Measurements from ENCODE around the gene NCKAP1. TPM values are rescaled to one million over a fixed set of nuclear protein-coding genes. Genes with fewer than 3 reads are reported as not detected.

NCKAP1 gene
- total and polyA plus RNA-seq, 10 of the 15 experiments (the other 5 are each of a cell fraction or from before 2014, with no cell fraction given) = 0.11 to 1.5 (median 0.52) TPM

- DNase-seq (ENCODE audit: low read depth, low spot score) = no peak
- TF ChIP-seq ETV6 (conservative IDR thresholded peaks at IDR 0.05 in 1 of 2, IDR thresholded peaks at IDR 0.05 in 1 of 2; ENCODE audit: borderline replicate concordance in 1 of 2, low read depth in 1 of 2) = no peak
- no peak for TF ChIP-seq USF2 (IDR thresholded peaks at IDR 0.05; ENCODE audit: borderline replicate concordance, low read depth, low read length)
- TF ChIP-seq BCLAF1 (IDR thresholded peaks at IDR 0.05) = no peak
- TF ChIP-seq NFYA (IDR thresholded peaks at IDR 0.05; ENCODE audit: borderline replicate concordance, low read depth, low read length) = no peak
- no peak for TF ChIP-seq SIN3A (IDR thresholded peaks at IDR 0.05; ENCODE audit: low read depth, low read length)
- no peak for TF ChIP-seq ZBTB4 (CRISPR knock-in tag; IDR thresholded peaks at IDR 0.05)
- TF ChIP-seq RUNX3 (IDR thresholded peaks at IDR 0.05; ENCODE audit: low read length) = no peak
- no peak for TF ChIP-seq ZNF207 (IDR thresholded peaks at IDR 0.05; ENCODE audit: borderline replicate concordance)
- TF ChIP-seq E4F1 (IDR thresholded peaks at IDR 0.05; ENCODE audit: borderline replicate concordance, partially characterized antibody) = no peak
- no peak for TF ChIP-seq ZBTB33 (IDR thresholded peaks at IDR 0.05)
These were observed 10.8 kb downstream of the NCKAP1 start for GRCh38 chr2:183027443-183027842.

More at GRCh38 chr2:183027443-183027842, 10.8 kb downstream of the NCKAP1 start:
- 56% methylated on average over 1 of the region's 1 CpG for WGBS (ENCODE audit: insufficient coverage, insufficient replicate concordance, low lambda C conversion rate, missing lambda C conversion rate)
- no peaks in the 10 kb centered on the region for H3K9me3 ChIP-seq (replicated peaks; ENCODE audit: control insufficient read depth, insufficient read depth, low read length)
- ATAC-seq (no peak), FAIRE-seq (no peak)
- SMC1A ChIA-PET (ENCODE audit: uncharacterized antibody, unreplicated experiment) = interaction anchor here (1.7 kb wide), 1 partner anchor 67 kb away, joined by 3 read pairs; no protein-coding TSS in a partner anchor
- H4K20me1 ChIP-seq (ENCODE audit: control insufficient read depth, insufficient read depth) = no peaks in the 10 kb centered on the region
- no peaks in the 10 kb centered on the region for H3K79me2 ChIP-seq (ENCODE audit: control insufficient read depth, insufficient read depth, low read length)
- POLR2A ChIA-PET = no interaction called here
- H3K27me3 ChIP-seq (replicated peaks in 1 of 2; ENCODE audit: control insufficient read depth in 2 of 2, insufficient read depth in 2 of 2, low read length in 1 of 2) = no peaks in the 10 kb centered on the region; a peak in 1 of 4 replicates
- in situ Hi-C loops (cut with MboI) (no loop called here), intact Hi-C loops (cut with micrococcal nuclease; ENCODE audit: unreplicated experiment) (no loop called here)
- CTCF ChIA-PET = no interaction called here
- H3K36me3 ChIP-seq (ENCODE audit: control insufficient read depth in 2 of 2, insufficient read depth in 2 of 2, low read length in 1 of 2) = no peaks in the 10 kb centered on the region
- H2AFZ ChIP-seq (ENCODE audit: control insufficient read depth, low read depth, low read length) = no peak overlapping the region
- BruUV-seq (replicated peaks) = no TSS peak
- RAD21 ChIA-PET (ENCODE audit: unreplicated experiment) = no interaction called here
- no peak overlapping the region for H3K4me2 ChIP-seq (ENCODE audit: control insufficient read depth, insufficient read depth)
- H3K4me1 ChIP-seq (ENCODE audit: control insufficient read depth, insufficient read depth, low read length) = no peaks in the 10 kb centered on the region
- H3K4me3 ChIP-seq = no peak overlapping the region
- H3K27ac ChIP-seq (ENCODE audit: control insufficient read depth, insufficient read depth) = no peak overlapping the region
- H3K9ac ChIP-seq (ENCODE audit: control insufficient read depth, insufficient read depth, low read length) = no peak overlapping the region
